ENCODE data around the gene GNG7.
"Not testable (repeated sequence)": the region's sequence is repeated elsewhere in the genome, so short reads cannot be mapped to it uniquely, and the experiment has no call there.

Gene GNG7

DNA sequence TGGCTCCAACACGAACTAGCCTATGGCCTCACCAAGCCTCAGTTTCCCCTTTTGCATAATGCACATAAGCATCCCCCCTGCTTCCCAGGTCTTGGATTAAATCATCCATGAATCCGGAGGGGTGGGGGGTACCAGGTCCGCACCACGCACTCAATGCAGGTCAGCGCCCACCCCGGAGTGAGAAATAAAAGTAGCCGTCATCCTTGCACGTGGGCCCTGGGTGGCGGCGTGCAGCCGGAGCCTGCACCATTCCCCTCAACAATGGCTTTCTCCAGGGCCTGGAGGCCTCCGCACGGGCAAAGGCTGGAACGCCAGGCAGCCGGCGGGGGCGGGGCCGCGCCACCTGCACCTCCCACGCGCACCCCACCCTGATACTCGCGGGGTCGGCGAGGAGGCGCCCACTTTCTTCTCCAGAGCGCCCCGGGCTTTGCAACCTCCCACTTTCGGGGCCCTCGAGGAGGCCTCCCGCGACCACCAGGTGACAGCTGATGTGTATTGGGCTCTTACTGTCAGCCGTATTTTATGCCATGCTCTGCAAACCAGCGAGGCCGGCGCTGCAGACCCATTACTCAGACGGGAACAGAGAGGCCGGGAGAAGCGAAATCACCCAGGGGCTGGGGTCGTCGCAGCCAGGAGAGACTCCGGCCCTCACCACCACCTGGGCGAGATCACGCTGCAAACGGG is 227.3 kb downstream of the GNG7 start:
- TF ChIP-seq TAF1 (IDR thresholded peaks at IDR 0.05; ENCODE audit: borderline replicate concordance, low read depth, low read length), result 0 out of 2 replicates have a peak, but pooled peaks have one; percentile 30
- no peak for TF ChIP-seq POLR2AphosphoS5 (IDR thresholded peaks at IDR 0.05; ENCODE audit: low read depth, low read length)
- FAIRE-seq, result peak; percentile 46
- no peak for DNase-seq (ENCODE audit: insufficient read length)

DNA sequence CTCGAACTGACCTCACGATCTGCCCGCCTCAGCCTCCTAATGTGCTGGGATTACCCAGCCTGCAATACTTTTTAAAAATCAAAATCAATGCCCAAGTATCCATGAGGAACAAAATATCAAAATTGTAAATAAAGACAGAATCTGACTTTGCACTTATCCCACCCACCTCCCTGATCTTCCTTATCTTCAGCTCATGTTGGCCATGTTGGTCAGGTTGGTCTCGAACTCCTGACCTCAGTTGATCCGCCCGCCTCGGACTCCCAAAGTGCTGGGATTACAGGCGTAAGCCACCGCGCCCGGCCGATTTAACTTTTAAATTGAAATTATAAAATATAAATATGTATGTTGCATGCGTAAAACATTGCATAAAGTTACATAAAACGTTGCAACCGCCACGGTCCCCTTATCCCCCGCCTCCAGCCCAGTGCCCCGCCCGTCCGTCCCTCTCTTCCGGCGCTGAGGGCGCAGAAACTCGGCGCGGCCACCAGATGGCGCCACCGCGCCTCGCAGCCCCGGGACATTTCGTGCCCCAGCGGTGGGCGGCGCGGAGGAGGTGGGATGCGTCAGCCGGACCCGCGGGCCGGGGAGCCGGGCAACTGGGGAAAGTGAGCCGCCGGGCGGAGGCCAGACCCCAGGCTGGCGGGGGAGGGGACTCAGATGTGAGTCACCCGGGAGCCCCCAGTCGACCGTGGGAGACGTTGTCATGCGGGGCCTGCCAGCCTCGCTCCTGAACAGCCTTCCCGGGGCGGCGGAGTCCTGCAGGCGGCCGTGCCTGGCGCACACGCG is 228.1 kb downstream of the GNG7 start:
- FAIRE-seq (peak; percentile 91), DNase-seq (ENCODE audit: insufficient read length) (peak; percentile 86)
- TF ChIP-seq POLR2A (IDR thresholded peaks at IDR 0.05; ENCODE audit: low read depth, low read length) (no peak), TAF1 (IDR thresholded peaks at IDR 0.05; ENCODE audit: borderline replicate concordance, low read depth, low read length) (no peak), POLR2AphosphoS5 (IDR thresholded peaks at IDR 0.05; ENCODE audit: low read depth, low read length) (no peak)

DNA sequence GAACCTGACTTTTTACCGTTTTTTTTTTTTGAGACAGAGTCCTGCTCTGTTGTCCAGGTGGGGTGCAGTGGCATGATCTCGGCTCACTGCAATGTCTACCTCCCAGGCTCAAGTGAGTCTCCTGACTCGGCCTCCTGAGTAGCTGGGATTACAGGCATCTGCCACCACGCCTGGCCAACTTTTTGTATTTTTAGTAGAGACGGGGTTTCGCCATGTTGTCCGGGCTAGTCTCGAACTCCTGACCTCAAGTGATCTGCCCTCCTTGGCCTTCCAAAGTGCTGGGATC is 232.6 kb downstream of the GNG7 start:
- not testable (repeated sequence) for FAIRE-seq; DNase-seq (ENCODE audit: insufficient read length)

DNA sequence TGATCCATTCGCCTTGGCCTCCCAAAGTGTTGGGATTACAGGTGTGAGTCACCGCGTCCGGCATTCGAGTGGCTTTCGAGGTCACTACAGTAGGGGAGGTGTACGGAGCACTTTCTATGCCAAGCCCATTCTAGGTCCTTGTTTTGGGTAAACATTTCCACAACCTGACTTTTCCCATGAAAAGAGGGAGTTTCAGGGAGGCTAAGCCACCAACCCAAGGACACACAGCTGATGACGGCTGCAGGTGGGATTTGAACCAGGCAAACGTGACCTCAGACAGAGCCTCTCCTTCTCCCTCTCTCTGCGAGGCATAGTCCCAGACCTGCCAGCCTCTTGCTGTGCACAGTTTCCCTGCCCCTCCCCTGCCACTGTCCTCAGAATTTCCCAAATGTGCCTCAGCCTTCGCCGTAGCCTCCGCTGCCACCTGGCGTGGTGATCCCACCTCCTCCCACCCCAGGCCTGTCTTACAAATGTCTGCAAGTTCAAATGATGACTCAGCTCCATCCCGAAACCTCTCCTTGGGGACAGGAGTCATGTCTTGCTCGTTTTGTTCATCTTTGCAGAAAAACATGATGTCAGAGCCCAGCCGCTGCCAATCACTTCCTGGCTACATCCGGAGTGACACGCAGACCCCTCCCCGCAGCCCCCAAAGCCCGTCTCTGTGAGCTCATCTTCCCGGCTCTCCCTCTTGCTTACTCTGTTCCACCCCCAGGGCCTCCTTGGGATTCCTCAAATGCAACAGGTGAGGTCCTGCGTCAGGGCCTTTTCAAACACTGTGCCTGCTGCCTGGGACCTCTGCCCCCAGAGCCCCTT is 233.2 kb downstream of the GNG7 start:
- TF ChIP-seq POLR2AphosphoS5 (IDR thresholded peaks at IDR 0.05; ENCODE audit: low read depth, low read length), result no peak
- no peak for TF ChIP-seq POLR2A (IDR thresholded peaks at IDR 0.05; ENCODE audit: low read depth, low read length)
- TF ChIP-seq TAF1 (IDR thresholded peaks at IDR 0.05; ENCODE audit: borderline replicate concordance, low read depth, low read length), result no peak
- DNase-seq (ENCODE audit: insufficient read length) (no peak), FAIRE-seq (peak; percentile 76)

DNA sequence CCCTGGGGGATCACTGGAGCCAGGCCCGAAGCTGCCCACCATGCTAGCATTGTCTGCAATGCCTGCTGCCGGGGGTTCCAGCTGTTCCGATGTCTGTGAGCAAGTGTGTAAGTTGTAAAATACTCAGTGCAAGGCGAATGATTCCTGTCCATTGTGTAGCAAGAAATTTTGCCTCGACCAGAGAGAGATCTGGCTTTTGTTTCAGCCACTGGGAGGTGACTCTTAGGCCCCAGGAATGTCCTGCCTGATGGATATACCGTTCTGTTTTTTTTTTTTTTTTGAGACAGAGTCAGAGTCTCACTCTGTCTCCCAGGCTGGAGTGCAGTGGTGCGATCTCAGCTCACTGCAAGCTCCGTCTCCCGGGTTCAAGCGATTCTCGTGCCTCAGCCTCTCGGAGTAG is 233.9 kb downstream of the GNG7 start:
- FAIRE-seq, result no peak
- TF ChIP-seq POLR2A (IDR thresholded peaks at IDR 0.05; ENCODE audit: low read depth, low read length) (no peak), TAF1 (IDR thresholded peaks at IDR 0.05; ENCODE audit: borderline replicate concordance, low read depth, low read length) (no peak), POLR2AphosphoS5 (IDR thresholded peaks at IDR 0.05; ENCODE audit: low read depth, low read length) (no peak)
- no peak for DNase-seq (ENCODE audit: insufficient read length)

DNA sequence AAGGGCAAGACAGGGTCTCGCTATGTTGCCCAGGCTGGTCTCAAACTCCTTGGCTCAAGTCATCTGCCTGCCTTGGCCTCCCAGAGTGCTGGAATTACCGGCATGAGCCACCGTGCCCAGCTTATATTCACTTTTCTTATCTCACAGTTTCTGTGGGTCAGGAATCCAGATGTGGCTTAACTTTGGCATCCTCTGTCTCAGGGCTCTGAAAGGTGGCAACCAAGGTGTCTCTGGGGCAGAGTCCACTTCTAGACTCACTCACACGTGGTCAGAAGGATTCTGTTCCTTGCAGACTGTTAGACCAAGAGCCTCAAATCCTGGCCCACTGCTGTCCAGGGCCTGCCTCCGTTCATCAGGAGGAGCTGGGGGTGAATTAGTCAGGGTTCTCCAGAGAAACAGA is 238.1 kb downstream of the GNG7 start:
- TF ChIP-seq POLR2AphosphoS5 (IDR thresholded peaks at IDR 0.05; ENCODE audit: low read depth, low read length), result no peak
- no peak for TF ChIP-seq POLR2A (IDR thresholded peaks at IDR 0.05; ENCODE audit: low read depth, low read length)
- TF ChIP-seq TAF1 (IDR thresholded peaks at IDR 0.05; ENCODE audit: borderline replicate concordance, low read depth, low read length), result no peak
- FAIRE-seq (no peak), DNase-seq (ENCODE audit: insufficient read length) (no peak)

DNA sequence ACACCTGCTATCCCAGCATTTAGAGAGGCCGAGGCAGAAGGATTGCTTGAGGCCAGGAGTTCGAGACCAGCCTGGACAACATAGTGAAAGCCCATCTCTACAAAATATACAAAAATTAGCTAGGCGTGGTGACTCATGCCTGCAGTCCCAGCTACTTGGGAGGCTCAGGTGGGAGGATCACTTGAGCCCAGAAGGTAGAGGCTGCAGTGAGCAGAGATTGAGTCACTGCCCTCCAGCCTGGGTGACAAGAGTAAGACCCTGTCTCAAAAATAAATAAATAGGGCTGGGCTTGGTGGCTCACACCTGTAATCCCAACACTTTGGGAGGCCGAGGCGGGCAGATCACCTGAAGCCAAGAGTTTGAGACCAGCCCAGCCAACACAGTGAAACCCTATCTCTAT is 238.8 kb downstream of the GNG7 start:
- FAIRE-seq; DNase-seq (ENCODE audit: insufficient read length): not testable (repeated sequence)

DNA sequence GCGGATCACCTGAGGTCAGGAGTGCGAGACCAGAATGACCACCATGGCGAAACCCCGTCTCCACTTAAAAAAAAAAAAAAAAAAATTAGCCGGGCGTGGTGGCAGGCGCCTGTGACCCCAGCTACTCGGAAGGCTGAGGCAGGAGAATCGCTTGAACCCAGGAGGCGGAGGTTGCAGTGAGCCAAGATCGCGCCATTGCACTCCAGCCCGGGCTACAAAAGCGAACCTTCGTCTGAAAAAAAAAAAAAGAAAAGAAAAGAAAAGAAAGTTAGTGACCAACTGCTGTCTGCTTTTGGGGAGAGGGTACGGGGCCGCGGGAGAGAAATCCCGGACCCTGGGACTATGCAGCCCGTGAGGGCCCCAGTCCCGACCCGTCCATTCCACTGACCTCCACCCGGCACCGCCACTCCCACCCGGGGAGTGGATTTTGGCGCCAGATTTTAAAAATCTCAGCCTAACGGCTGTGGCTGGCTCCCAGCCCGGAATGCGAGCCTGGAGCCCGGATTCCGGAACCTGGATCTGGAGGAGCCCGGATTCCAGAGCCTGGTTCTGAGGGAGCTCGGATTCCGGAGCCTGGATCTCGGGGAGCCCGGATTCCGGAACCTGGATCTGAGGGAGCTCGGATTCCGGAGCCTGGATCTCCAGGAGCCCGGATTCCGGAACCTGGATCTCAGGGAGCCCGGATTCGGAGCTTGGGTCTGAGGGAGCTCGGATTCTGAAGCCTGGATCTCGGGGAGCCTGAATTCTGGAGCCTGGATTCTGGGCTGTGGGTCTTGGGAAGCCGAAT is 239.7 kb downstream of the GNG7 start:
- DNase-seq (ENCODE audit: insufficient read length) (no peak), FAIRE-seq (no peak)
- TF ChIP-seq POLR2A (IDR thresholded peaks at IDR 0.05; ENCODE audit: low read depth, low read length) (no peak), POLR2AphosphoS5 (IDR thresholded peaks at IDR 0.05; ENCODE audit: low read depth, low read length) (no peak), TAF1 (IDR thresholded peaks at IDR 0.05; ENCODE audit: borderline replicate concordance, low read depth, low read length) (no peak)

DNA sequence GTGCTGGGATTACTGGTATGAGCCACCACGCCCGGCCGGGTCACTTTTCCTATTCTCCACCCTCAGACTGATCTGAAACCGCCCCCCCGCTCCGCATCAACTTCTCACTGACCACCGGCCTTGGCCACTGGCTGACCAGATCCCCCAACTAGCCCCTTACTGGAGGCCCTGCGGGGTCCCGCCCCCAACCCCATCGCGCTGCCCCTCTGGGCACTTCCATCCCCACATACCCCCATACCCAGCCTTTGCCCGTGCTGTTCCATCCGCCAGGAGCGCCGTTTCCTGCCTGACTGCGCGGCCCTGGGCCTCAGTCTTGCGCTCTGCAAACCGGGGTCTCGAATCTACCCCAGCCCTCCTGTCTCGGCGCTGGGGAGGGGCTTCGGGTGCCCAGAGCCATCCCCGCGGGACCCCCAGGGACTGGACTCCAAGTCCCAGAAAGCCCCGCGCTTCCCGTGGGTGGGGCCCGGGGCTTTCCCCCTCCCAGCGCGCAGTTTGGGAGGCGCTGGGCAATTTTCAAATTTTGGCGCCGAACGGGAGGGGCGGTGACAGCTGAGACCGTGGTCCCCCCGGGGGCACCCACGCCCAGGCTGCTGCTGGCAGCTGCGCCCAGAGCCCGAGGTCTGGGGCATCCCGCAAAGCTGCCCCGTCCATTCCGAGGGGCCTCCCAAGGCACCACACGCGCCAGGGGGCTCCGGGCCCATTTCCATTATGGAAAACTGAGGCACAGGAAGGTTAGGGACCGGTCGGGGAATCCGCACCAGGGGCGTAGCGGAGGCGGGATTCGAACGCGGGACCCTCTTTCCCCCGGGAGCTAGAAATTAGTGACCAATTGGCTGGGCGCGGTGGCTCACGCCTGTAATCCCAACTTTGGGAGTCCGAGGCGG is 240.5 kb downstream of the GNG7 start:
- DNase-seq (ENCODE audit: insufficient read length) (peak; percentile 90), FAIRE-seq (peak; percentile 89)
- TF ChIP-seq POLR2AphosphoS5 (IDR thresholded peaks at IDR 0.05; ENCODE audit: low read depth, low read length) (no peak), POLR2A (IDR thresholded peaks at IDR 0.05; ENCODE audit: low read depth, low read length) (no peak; the same call in 1 of the 2 replicates), TAF1 (IDR thresholded peaks at IDR 0.05; ENCODE audit: borderline replicate concordance, low read depth, low read length) (no peak)
